SK-N-MC (cell line): Measurements from ENCODE around the gene MRPL48.

Experiments
- EZH2 ChIP-seq: fragments of 200-600 bp; sonication (generic); IDR thresholded peaks from one replicate; pipeline ENCODE4 v1.6.1; 2017; ENCODE audit warnings: antibody characterized with exemption
- POLR2AphosphoS5 ChIP-seq: IDR thresholded peaks from 2 replicates; pipeline ENCODE4 v1.6.1; 2012; ENCODE audit warnings: mild to moderate bottlenecking, low read depth, low read length, borderline replicate concordance

DNA sequence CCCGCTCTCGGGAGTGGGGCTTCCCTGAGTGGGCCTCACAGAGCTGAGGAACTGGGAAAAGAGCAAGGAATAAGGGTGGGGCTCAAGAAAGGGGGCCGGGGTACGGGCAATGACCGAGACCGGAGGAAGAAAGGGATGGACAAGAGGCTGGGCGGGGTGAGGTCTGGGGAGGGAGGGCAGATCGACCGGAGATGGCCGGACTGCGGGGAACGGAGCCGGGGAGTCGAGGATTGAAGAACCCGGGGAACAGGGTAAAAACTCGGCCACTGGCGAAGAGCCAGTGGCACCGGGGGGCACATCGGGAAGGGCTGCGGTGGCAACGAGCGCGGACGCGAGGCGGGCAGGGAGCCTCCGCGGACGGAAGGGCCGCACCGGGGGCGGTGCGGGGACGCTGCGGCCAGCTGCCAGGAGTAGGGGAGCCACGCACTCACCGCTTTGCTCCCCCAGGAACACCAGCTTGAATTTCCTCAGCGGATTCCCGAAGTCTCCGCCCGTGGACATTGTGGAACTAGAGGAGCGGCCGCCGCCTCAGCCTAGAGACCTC lies 27.5 kb upstream of the MRPL48 start:
- TF ChIP-seq EZH2 (no peak), POLR2AphosphoS5 (no peak)
